Activated CD8-positive, alpha-beta memory T cell treated with anti-CD3 and anti-CD28 coated beads for 1 hour (primary cell): Measurements from ENCODE around the gene NUP43.
"Not testable (repeated sequence)": the region's sequence is repeated elsewhere in the genome, so short reads cannot be mapped to it uniquely, and the experiment has no call there.

Experiments used
- DNase-seq, 2 donors: peaks; one replicate each; pipeline ENCODE4 v3.0.0-alpha.2; 2020; ENCODE audit warnings: low read depth in 1 of 2; ENCODE audit errors: extremely low read depth in 1 of 2

The NUP43 gene

DNA sequence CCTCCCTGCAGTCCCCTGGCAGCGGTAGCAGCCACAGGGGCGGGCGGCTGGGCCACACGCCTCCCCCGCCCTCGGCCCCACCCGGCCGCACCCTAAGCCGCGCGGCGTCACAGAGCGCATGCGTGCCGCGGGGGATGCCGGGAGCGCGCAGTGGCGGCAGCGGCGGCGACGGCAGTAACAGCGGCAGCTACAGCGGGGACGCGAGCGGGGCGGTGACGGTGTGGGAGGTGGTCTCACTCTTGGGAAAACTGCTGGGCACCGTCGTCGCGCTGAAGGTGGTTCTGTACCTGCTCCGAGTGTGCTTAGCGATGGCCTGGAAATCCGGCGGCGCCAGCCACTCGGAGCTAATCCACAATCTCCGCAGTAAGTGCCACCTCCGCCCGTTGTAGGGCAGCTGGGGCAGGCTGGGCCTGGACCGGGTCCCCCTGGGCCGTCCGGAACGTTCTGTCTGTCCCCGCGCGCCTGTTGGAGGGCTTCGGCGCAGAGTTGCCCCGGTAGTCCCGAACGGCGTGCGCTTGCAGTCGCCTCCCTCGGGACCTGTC lies 3.3 kb upstream of the NUP43 start, which contains the start of gene PCMT1:
PCMT1 (plus strand) TSS at position 148 of the 542 bp plus-strand sequence; CDS start at position 309, 161 bp downstream.
- peak; percentile 54 to 85 for DNase-seq

DNA sequence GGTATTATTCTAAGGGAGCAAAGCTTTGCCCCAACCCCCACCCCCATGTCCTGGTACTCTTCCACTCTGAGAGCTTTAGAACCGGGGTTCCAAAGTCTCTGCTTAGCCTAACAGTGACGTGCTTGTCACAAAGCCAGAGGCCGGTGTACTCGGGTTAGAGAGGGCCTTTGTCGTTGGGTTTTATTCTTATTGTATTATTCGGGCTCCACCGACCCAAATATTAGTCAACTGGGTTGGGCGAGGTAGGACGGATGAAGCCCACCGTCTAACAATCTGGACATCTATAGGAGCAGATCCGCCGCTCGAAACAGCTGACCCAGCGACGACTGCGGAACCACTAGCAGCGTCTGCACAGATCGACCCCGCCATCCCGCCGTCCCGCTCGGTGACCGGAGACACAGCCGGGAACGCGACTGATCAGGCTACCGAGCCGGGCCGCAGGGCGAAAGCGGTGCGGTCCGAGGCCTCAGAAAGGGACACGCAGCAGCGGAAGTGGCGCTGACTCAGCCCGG lies 2.8 kb upstream of the NUP43 start:
- DNase-seq = not testable (repeated sequence)

DNA sequence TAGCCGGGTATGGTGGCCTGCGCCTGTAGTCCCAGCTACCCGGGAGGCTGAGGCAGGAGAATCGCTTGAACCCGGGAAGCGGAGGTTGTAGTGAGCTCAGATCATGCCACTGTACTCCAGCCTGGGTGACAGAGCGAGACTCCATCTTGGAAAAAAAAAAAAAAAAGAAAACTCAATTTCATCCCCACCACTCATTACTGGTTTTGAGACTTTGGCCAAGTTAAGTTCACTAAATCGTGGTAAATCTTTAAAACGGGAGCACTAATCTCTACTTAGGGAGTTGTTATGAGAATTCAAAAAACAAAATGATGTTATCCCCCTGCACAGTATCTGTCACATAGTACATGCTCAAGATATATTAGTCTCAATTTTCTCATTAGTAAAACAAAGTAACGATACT lies 1.1 kb downstream of the NUP43 start:
- not testable (repeated sequence) for DNase-seq

DNA sequence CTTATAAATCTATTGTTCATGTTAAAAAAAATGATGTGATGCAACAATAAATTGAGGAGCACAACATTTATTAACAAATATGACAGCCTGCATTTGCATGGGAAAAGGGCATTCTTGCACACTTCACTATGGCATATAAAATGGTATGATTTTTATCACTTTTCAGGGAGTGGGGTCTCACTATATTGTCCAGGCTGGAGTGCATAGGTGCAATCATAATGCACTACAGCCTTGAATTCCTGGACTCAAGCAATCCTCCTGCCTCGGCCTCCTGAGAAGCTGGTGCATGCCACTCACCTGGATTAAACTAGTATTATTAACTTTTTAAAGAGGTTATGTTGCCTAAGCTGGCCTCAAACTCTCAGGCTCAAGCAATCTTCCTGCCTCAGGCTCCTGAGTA lies 11.4 kb downstream of the NUP43 start:
- no peak for DNase-seq

- DNase-seq = no peak
Observed at GRCh38 chr6:149733089-149733720, 13.1 kb downstream of the NUP43 start.

GRCh38 chr6:149729824-149730223 lies 16.5 kb downstream of the NUP43 start:
- no peak for DNase-seq

DNA sequence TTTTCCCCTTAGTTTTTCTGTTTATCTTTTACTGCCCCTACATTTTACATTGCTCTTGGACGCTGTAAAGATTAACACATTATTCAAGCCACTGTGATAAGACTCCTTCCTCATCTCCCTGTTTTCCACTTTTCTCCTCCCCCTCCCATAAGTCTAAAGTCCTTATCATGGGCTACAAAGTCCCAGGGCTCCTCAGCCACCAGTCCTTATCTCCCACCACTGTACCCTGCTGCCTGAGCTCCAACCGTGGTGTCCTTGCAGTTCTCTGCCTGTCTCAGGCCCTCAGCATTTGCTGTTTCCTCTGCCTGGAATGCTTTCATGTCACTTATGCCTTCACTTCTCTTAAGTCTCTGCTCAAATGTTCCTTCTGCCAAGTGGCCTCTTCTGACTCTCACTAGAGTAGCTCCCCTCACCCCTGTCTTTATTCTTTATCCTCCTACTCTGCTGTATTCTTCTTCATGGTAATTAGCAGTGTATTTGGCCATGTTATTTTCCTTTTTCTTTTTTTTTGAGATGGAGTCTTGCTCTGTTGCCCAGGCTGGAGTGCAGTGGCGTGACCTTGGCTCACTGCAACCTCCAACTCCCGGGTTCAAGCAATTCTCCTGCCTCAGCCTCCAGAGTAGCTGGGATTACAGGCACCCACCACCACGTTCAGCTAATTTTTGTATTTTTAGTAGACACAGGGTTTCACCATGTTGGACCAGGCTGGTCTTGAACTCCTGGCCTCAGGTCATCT lies 17.7 kb downstream of the NUP43 start:
- no peak for DNase-seq

DNA sequence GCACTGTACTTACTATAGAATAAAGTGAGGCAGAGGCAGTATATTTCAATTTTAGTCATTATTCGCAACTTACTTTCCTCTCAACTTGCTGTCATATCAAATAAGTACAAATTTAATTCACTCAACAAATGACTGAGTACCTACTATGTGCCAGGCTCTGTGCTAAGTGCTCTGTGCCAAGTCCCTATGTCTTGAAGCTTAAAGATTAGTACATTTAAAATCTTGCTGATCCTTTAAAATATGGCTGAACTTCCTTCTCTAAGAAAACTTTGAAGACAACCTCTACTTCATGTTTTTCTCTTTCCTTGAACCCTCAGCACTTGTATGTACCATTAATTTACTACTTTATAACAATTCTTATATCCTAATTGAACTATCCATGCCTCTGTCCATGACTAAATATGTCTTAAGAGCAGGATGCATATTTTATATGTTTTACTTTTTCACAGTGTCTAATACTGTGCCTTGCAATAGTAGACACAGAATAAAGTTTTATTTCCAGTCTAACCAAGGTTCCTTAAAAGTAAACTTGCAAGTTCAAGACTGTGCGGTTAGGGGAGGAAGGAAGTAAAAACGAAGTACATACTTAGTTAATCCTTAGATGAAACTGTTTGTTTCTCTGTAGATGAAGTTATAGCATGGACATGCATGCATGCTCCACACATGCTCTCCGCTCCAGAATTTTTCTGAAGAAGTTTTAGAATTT lies 18.4 kb downstream of the NUP43 start:
- no peak for DNase-seq

DNA sequence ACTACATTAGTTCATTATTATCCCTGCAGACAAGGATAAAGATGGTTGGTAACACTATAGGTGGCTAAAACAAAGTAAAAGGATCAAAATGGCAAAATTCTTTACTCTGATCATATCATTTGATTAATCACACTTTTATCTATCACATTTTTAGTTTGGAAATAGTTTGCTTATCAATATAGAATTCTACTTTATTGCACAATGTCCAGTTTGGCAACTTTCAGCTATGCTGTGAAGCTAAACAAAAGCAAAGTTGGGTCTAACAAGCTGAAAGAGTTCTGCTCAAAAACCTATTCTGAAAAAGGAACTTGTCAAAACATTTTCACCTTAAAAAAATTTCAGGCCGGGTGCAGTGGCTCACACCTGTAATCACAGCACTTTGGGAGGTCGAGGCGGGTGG lies 20.5 kb downstream of the NUP43 start:
- no peak for DNase-seq

GRCh38 chr6:149723771-149724417 lies 22.4 kb downstream of the NUP43 start:
- peak in 1 of 2 donors; percentile 17 for DNase-seq

DNA sequence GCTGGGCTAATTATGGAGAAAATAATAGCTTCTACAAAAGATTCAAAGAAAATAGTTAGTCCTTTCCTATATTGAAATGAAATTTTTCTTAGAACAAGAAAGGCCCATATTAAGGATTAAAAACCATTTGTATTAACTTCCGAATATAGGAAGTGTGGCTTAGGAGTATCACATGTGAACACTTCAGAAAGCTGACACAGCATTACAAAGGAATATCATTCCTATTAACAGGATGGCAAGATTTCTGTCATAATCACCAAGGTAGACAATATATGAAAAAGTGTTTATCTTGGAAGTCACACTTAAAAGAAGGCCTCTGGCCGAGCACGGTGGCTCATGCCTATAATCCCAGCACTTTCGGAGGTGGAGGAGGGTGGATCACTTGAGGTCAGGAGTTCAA lies 23.1 kb downstream of the NUP43 start:
- no peak for DNase-seq

DNA sequence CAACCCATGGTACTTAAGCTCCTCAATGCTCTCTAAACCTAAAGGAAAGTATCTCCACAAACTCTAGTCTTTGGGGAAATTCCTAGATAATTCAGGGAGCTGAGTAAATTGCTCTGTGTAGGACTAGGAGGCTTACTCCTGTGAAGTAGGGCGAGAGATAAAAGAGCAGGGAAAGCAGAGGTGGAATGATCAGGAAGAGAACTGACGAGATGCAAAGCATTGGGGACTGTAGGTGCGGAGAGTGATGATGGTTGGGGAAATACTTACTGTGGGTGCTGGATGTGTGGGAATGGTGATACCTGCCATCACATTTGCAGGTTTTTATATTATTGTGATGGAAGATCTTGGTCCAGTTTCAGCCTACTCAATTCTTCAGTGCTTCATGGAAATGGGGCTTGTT lies 26.8 kb downstream of the NUP43 start:
- no peak for DNase-seq

DNA sequence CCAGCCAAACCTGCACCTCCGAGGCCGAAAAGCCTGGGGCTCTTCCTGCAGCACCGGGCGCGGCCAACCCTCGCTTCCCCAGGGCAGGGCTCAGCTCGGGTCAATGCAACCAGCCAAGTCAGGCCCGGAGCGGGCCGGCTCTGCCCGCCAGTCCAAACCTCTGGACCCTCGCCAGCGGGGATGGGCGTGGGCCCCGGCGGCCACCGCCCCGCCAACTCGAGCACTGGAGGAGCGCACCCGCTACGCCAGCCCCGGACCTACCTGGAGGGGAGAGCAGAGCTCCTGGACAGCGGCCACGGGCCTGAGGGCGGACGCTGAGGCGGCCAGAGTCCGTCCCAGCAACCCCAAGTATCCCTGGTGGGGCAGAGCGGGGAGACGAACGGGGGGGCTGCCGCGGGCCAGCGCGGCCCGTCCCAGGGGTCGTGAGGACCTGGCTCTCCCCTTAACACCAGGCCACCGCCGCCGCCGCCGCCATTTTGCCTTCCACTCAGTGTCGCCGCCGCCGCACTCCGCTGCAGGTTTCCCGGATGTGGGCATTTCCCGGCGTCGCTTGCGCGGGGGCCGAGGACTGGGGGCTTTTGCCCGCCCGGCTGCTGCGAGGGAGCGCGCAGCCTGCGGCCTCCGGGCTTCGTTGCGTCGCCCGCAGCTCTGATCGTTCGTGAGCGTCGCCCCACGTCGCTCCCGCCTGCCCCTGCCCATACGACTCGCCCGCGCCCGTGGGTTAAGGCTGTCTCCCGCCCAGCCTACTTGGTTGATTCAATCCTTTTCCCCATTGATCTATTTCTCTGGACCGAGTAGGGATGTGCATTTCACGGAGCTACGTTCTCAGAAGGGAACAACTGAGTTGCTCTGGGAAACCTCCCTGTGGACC lies 28.5 kb downstream of the NUP43 start, which contains the start of gene LATS1:
LATS1 (minus strand) TSS at position 514 of the 871 bp plus-strand sequence. CDS start 15,975 bp downstream, outside the sequence.
- peak; percentile 77 to 91 for DNase-seq

DNA sequence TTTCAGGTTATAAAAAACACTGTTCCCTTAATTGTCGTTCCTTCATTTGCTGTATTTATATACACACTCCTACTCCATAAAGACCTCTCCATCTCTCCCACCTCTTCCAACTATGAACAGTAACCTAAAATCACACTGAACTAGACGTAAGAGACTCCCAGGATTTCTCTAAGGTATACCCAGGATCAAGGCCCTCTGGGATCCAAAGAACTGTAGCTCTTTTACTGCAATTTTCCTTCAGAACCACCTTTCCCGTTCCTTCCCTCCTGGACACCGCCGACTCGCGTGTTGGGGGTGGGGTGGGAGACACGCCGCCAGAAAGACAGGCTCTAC lies 29.1 kb downstream of the NUP43 start:
- no peak for DNase-seq

- DNase-seq = no peak
Observed at GRCh38 chr6:149716181-149716963, 30.0 kb downstream of the NUP43 start.

DNA sequence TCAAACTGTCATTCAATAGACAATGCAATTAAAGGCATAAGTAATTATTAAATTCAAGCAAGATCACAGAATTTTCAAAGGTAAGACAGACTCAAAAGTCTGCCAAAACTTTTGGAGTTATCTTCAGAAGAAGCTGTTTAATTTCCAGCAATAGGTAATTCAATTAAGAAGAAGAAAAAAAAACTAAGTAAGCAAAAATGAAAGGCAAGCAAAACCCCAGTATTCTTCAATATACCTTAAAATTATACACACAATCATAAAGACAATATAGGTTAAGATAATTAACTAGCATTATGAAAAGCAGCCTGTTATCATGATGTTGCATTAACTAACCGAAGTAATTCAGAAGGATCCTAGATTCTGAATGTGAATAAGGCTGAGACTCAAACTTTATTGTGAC lies 31.9 kb downstream of the NUP43 start:
- no peak for DNase-seq

GRCh38 chr6:149711711-149712110 lies 34.6 kb downstream of the NUP43 start:
- DNase-seq = no peak

- DNase-seq = no peak
Observed at GRCh38 chr6:149701714-149702113, 44.6 kb downstream of the NUP43 start.

DNA sequence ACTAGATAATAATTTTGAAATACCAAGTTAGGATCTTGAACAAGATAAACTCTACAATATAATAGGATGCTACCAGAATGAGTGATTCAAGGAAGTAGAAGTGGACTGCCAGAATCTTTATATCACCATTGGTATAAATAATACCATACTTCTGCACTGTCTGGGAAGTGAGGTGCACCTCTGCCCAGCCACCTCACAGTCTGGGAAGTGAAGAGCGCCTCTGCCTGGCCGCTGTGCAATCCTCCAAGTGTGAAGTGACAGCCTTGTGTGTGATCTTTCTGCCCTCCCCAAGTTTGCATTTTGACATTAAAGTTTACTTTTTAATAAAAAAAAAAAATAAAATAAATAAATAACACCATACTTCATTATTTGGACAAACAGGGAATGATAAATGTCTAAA lies 47.2 kb downstream of the NUP43 start:
- DNase-seq = no peak
